Mucosa of descending colon (tissue), 3 donors: ENCODE results near the gene C12orf57. TPM values are rescaled to one million over a fixed set of nuclear protein-coding genes. Genes with fewer than 3 reads are reported as not detected.

ENCODE experiments used
- ATAC-seq: fragments of 200-7000 bp; cut with Tn5 transposase; one replicate; pipeline ENCODE4 v1.9.1; 2020; ENCODE audit warnings: mild to moderate bottlenecking, moderate library complexity
- DNase-seq, 3 donors: peaks; one replicate each; pipeline ENCODE4 v3.0.0-alpha.2; 2020
- H3K36me3 ChIP-seq: fragments of 200-600 bp; one replicate; pipeline ENCODE4 v1.8.0; 2021; ENCODE audit warnings: low read depth, mild to moderate bottlenecking
- H3K4me1 ChIP-seq: fragments of 200-600 bp; one replicate; pipeline ENCODE4 v1.8.0; 2021; ENCODE audit warnings: low read depth, mild to moderate bottlenecking
- H3K4me3 ChIP-seq: fragments of 200-600 bp; one replicate; pipeline ENCODE4 v1.8.0; 2021; ENCODE audit warnings: mild to moderate bottlenecking
- H3K9me3 ChIP-seq: fragments of 200-600 bp; one replicate; pipeline ENCODE4 v1.8.0; 2021; ENCODE audit warnings: mild to moderate bottlenecking
- intact Hi-C, 2 donors: fragments of 100-400 bp; cut with DNase I in 1 of 2; cut with micrococcal nuclease in 1 of 2; formaldehyde crosslinking; loops; one replicate each; pipeline versions ENCODE4 v1.11.0 to v1.11.1; 2022; cut with DNase I, micrococcal nuclease
- total RNA-seq, 3 donors: library from RNA; stranded (reverse); fragmentation: NEBNext Ultra II Directional in 2 of 3; extraction: Animal tissue kit (Norgen Biotek cat#: 25700) in 2 of 3; gene quantifications; one replicate each; pipeline versions ENCODE4 v1.2.1 to v1.2.4, GENCODE V29; 2021 to 2023
- TF ChIP-seq, protein P1 (sequence below): fragments of 200-600 bp; IDR thresholded peaks from one replicate; pipeline ENCODE4 v1.8.0; 2022; ENCODE audit warnings: antibody characterized with exemption, mild to moderate bottlenecking
- donor health status: DM: no; HTN: no; CAD: no; lungs with moderate emphysema.
- donor health status: DM: no; HTN: no; CAD: no.
- donor health status: DM: no; HTN: yes; CAD: no.

C12orf57 gene
- total RNA-seq, 3 donors from 2014 or later = 113 to 175 (median 130) TPM

DNA sequence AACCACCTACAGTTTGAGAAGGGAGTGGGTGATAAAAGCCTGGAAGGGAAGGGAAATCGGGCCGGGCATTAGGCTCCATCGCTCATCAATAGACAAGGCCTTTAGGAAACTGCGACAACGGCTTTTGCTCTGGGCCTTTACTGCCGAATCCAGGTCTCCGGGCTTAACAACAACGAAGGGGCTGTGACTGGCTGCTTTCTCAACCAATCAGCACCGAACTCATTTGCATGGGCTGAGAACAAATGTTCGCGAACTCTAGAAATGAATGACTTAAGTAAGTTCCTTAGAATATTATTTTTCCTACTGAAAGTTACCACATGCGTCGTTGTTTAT is 467 bp upstream of the C12orf57 start:
- DNase-seq (peak; percentile 72 to 89 (median 76)), ATAC-seq (peak; percentile 42)
- TF ChIP-seq, protein P1, sequence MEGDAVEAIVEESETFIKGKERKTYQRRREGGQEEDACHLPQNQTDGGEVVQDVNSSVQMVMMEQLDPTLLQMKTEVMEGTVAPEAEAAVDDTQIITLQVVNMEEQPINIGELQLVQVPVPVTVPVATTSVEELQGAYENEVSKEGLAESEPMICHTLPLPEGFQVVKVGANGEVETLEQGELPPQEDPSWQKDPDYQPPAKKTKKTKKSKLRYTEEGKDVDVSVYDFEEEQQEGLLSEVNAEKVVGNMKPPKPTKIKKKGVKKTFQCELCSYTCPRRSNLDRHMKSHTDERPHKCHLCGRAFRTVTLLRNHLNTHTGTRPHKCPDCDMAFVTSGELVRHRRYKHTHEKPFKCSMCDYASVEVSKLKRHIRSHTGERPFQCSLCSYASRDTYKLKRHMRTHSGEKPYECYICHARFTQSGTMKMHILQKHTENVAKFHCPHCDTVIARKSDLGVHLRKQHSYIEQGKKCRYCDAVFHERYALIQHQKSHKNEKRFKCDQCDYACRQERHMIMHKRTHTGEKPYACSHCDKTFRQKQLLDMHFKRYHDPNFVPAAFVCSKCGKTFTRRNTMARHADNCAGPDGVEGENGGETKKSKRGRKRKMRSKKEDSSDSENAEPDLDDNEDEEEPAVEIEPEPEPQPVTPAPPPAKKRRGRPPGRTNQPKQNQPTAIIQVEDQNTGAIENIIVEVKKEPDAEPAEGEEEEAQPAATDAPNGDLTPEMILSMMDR = no peak
- Histone ChIP-seq H3K36me3 (peaks cover 6% of the 10 kb centered on the region), H3K4me1 (peaks cover 33% of the 10 kb centered on the region), H3K4me3 (no peak overlapping the region), H3K9me3 (no peaks in the 10 kb centered on the region)
- intact Hi-C loops = no loop called here

DNA sequence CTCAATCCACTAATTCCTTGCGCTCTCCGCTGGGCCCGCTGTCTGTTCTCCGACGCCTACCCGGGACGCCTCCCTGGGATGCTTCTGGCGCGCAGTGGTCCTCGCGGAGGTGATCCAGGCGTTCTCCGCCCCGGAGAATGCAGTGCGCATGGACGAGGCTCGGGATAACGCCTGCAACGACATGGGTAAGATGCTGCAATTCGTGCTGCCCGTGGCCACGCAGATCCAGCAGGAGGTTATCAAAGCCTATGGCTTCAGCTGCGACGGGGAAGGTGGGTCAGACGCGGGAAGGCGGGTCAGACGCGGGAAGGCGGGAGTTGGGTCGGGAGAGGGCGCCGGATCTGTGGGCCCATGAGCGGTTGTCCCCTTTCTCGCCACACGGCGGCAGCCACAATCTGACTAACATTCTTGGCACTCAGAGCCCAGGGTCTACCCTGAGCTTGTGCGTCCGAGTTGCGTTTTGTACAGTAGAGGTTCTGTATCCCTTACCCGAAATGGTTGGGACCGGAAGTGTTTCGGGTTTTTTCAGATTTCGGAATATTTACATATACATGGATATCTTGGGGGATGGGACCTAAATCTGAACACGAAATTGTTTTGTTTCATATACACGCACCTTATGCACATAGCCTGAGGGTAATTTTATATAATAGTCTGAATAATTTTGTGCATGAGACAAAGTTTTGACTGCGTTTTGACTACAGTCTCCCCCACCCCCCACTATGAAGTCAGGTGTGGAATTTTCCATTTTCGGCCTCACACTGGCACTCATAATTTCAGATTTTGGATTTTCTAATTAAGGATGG is 762 bp downstream of the C12orf57 start:
- Histone ChIP-seq H3K4me1 (peaks cover 31% of the 10 kb centered on the region), H3K4me3 (peak overlapping the region; percentile 52), H3K36me3 (peaks cover 6% of the 10 kb centered on the region), H3K9me3 (no peaks in the 10 kb centered on the region)
- TF ChIP-seq, protein P1 = peak; percentile 84
- DNase-seq (peak; percentile 96 to 98 (median 96)), ATAC-seq (peak; percentile 68)
- intact Hi-C loops = no loop called here

DNA sequence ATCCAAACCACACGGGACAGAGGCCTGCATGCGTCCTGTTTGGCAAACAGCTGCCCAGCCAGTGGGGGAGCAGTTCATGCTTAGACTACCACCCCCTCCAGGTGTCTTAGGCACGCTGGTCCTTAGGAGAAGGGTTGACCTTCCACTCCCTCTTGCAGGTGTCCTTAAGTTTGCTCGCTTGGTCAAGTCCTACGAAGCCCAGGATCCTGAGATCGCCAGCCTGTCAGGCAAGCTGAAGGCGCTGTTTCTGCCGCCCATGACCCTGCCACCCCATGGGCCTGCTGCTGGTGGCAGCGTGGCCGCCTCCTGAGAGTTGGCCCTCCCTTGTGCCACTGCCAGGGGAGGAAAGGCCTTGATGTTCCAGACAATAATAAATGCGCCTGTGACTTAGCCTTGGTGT is 1.8 kb downstream of the C12orf57 start:
- intact Hi-C loops = no loop called here
- TF ChIP-seq, protein P1 = no peak
- no peak for ATAC-seq

DNA sequence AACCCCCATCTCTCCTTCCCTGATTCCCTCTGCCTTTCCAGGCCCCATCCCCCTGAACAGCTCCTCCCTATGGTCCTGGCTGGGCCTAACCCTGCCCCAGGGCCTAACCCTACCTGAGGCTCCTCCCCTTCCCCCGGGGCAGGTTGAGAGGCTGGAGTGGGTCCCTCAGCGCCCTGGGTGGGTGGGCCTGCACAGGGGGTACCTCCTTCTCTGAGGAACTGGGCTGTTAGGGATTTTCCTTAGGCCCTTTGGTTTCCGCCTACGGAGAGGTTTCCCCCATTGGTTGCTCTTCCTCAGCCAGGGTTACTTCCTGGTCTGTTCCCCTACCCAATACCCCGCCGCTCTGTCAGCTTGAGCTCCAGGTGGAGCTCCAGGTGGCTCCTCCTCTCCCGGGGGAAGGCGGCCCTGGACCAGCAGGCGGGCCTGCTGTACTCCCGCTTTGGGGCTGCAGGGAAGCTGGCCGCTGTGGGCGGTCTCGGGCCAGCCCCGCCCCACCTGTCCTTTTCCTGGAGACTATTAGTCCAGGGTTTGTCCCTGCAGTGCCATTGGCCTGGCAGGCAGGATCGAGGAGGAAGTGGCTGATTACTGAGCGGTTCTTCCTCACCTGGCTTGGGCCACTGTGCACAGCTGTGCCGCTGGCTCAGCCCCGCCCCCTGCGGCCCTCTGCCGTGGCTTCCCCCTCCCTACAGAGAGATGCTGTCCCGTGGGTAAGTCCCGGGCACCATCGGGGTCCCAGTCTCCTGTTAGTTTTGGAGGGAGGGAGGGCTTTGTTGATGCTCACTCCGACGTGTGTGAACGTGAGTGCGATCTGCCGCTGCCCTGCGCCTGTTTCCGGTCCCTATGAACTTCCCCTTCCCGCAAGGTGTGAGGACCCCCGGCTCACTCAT is 2.5 kb downstream of the C12orf57 start:
- Histone ChIP-seq H3K9me3 (no peaks in the 10 kb centered on the region), H3K36me3 (peaks cover 6% of the 10 kb centered on the region), H3K4me1 (peaks cover 36% of the 10 kb centered on the region), H3K4me3 (peak overlapping the region; percentile 24)
- intact Hi-C loops = no loop called here
- DNase-seq = peak; percentile 95 to 97 (median 97)
- TF ChIP-seq, protein P1 = no peak
- ATAC-seq = peak; percentile 77

More for the DNA sequence above, 1.8 kb downstream of the C12orf57 start:
- peak in 1 of 3 donors; percentile 68 for DNase-seq
- Histone ChIP-seq H3K4me1 (peaks cover 35% of the 10 kb centered on the region), H3K9me3 (no peaks in the 10 kb centered on the region), H3K4me3 (no peak overlapping the region), H3K36me3 (peaks cover 6% of the 10 kb centered on the region)

DNA sequence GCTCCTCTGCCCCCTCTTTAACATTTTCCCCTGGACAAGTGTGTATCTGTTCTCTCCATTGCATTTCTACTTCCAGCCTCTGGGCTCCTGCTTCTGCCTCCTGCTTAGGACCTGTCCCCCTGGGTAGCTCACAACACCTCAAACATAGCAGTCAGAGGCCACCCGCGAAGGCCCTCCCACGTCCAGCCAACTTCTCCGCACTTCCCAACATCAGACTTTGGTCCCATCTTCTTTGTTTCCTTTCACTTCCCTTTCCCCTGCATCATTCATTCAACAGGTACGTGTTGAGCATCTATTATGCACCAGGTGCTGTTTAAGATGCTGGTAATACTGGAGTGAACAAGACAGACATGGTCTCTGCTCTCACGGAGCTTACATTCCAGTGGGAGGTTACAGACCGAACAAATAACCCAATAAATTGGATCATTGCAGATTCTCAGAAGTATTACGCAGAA is 3.1 kb downstream of the C12orf57 start:
- H3K9me3 ChIP-seq = no peaks in the 10 kb centered on the region
- intact Hi-C loops = no loop called here
- peaks cover 6% of the 10 kb centered on the region for H3K36me3 ChIP-seq
- DNase-seq = no peak
- ATAC-seq = no peak
- TF ChIP-seq, protein P1 = no peak
- H3K4me3 ChIP-seq = no peak overlapping the region
- peaks cover 36% of the 10 kb centered on the region for H3K4me1 ChIP-seq
